ENCODE measurements around the gene MED9.

Gene MED9

DNA sequence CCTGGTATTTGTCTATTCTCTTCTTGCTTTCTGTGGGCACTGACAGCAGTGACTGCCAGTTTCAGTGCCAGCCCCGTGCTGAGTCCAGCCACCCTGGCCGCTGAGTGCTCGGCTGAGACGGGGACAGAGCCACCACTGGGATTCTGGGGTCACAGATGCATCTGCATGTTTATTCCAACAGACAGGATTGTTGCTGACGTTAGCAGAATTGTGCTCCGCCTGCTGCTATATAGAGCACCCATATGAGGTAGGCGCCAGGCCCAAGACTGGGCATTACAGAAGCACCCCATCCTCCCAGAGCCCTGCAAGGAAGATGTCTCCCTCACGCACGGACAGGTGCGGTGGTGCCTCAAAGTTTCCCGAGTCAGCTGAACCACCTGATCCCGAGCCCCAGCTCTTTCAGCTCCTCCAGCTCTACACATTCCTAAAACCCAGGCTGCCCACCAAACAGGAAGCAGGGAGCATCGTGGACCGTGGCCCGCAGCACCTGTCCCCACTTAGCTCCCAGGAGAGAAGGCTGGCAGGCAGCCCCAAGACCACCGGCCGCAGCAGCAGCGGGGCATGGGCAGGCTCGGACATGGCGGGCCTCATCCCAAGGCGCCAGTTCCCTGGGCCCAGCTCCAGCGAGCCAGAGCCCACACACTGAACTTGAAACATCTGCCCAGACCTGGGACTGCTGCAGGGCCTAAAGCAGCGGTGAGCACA, 64.3 kb downstream of the MED9 start:
- DNase-seq = no peak

DNA sequence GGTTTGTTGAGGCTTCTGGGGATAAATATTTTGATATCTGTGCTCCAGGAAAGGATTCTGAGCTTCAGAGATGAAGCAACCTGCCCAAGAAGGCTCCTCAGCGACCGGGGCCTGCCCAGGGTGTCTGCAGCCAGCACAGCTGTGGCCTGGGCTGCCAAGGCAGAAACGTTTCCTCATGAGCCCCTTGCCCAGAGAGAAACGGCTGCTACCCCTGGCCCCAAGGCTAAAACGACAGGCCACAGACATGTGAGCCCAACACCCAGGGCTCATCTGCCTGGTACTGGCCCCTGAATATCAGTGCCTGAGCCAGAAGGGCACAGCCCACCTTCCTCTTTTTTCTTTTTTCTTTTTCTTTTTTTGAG, 64.8 kb downstream of the MED9 start:
- DNase-seq = no peak

Measured in NCI-H69 (cell line).